K562 (cell line): ENCODE measurements around the gene HSF5. TPM values are rescaled to one million over a fixed set of nuclear protein-coding genes. Genes with fewer than 3 reads are reported as not detected.
A peak's percentile ranks its signal among the peaks of the same experiment; 100 is the strongest.

Source experiments
- ADNP ChIP-seq: fragments of 200-800 bp; sonication (Bioruptor generic); IDR thresholded peaks from 2 replicates; pipeline ENCODE4 v1.6.1; 2016; ENCODE audit warnings: missing genetic modification characterization, missing compliant biosample characterization
- ARID1B ChIP-seq: fragments of 450-650 bp; IDR thresholded peaks from 2 replicates; pipeline ENCODE4 v1.6.1; 2016; ENCODE audit warnings: antibody characterized with exemption, mild to moderate bottlenecking, inconsistent platforms
- ATF1 ChIP-seq, 2 experiments: fragments of 450-650 bp in 1 of 2; IDR thresholded peaks; 2 replicates each; pipeline ENCODE4 v1.6.1; 2016; ENCODE audit warnings: missing compliant biosample characterization in 1 of 2, missing genetic modification characterization in 1 of 2
- ERF ChIP-seq: fragments of 450-650 bp; formaldehyde crosslinking; IDR thresholded peaks from 2 replicates; pipeline ENCODE4 v1.4.0; 2020; ENCODE audit warnings: mild to moderate bottlenecking, mixed read lengths
- FOSL1 ChIP-seq: fragments of 200-800 bp; sonication (Bioruptor generic); conservative IDR thresholded peaks from 2 replicates; pipeline ENCODE4 v1.6.1; 2016; ENCODE audit warnings: missing genetic modification characterization, missing compliant biosample characterization
- FOXA1 ChIP-seq: fragments of 450-650 bp; IDR thresholded peaks from 2 replicates; pipeline ENCODE4 v1.6.1; 2016; ENCODE audit warnings: mild to moderate bottlenecking, borderline replicate concordance
- FOXA3 ChIP-seq, 2 experiments: fragments of 450-650 bp in 1 of 2; sonication (generic) in 1 of 2; formaldehyde crosslinking; IDR thresholded peaks in 1 of 2; conservative IDR thresholded peaks in 1 of 2; 2 replicates each; pipeline versions ENCODE4 v1.4.0 to v1.8.0; 2020 to 2022; ENCODE audit warnings: mild to moderate bottlenecking in 2 of 2, missing genetic modification reagents in 1 of 2
- KDM2B ChIP-seq: fragments of 250-450 bp; sonication (Bioruptor Pico); IDR thresholded peaks from 2 replicates; pipeline ENCODE4 v1.8.0; 2021; ENCODE audit warnings: mild to moderate bottlenecking, moderate library complexity
- KDM5B ChIP-seq: fragments of 200-600 bp; sonication (generic); IDR thresholded peaks from 2 replicates; pipeline ENCODE4 v1.6.1; 2012; ENCODE audit warnings: low read depth, mild to moderate bottlenecking, moderate library complexity, low read length, control low read depth, inconsistent platforms; ENCODE audit not compliant: insufficient replicate concordance
- SNRNP70 ChIP-seq: fragments of 200-400 bp; formaldehyde crosslinking; optimal IDR thresholded peaks from 2 replicates; pipeline ENCODE3; 2017; ENCODE audit warnings: low read depth, low read length
- TAF15 ChIP-seq: fragments of 200-400 bp; formaldehyde crosslinking; IDR thresholded peaks from 2 replicates; pipeline ENCODE4 v1.6.1; 2017; ENCODE audit warnings: mild to moderate bottlenecking, low read depth, low read length, moderate library complexity
- ZC3H4 ChIP-seq: sonication (generic); formaldehyde crosslinking; IDR thresholded peaks from 2 replicates; pipeline ENCODE4 v1.9.0; 2021; ENCODE audit warnings: missing genetic modification reagents, borderline replicate concordance
- ZNF217 ChIP-seq: sonication (generic); formaldehyde crosslinking; IDR thresholded peaks from 2 replicates; pipeline ENCODE4 v1.8.0; 2022; ENCODE audit warnings: mild to moderate bottlenecking, missing genetic modification reagents
- ZNF23 ChIP-seq: fragments of 250-450 bp; sonication (Bioruptor Pico); IDR thresholded peaks from 2 replicates; pipeline ENCODE4 v1.4.0; 2020; ENCODE audit warnings: mild to moderate bottlenecking
- polyA plus RNA-seq, 8 experiments: library from polyadenylated mRNA; depleted of rRNA in 4 of 8; stranded (reverse) in 5 of 8; unstranded in 3 of 8; fragments of >200 nt; fragmentation: Nextera tagmentation in 2 of 8; fragmentation: Illumina TruSeq in 1 of 8; extraction: Ambion mirVana in 2 of 8; extraction: Trizol in 1 of 8; gene quantifications; 2 replicates each; pipeline versions ENCODE4 v1.2.1 to v1.2.3, GENCODE V29; 2011 to 2014; ENCODE audit warnings: inconsistent platforms in 1 of 8, missing spikeins in 1 of 8
- total RNA-seq, 7 experiments: library from RNA; depleted of rRNA in 6 of 7; stranded (reverse); fragments of >200 nt in 6 of 7; fragmentation: Illumina TruSeq in 2 of 7; extraction: Trizol in 2 of 7; gene quantifications; 2 replicates each; pipeline versions ENCODE4 v1.2.1 to v1.2.3, GENCODE V29; 2011 to 2021; ENCODE audit warnings: low replicate concordance in 1 of 7
- TF ChIP-seq, protein P1 (sequence below), 2 experiments: fragments of 450-650 bp; formaldehyde crosslinking in 1 of 2; IDR thresholded peaks; 2 replicates each; pipeline versions ENCODE4 v1.4.0 to v1.6.1; 2014 to 2020; ENCODE audit warnings: mild to moderate bottlenecking in 2 of 2, borderline replicate concordance in 1 of 2, low read depth in 1 of 2
- TF ChIP-seq, protein P2 (sequence below): fragments of 450-650 bp; conservative IDR thresholded peaks from 2 replicates; pipeline ENCODE4 v1.6.1; 2016; ENCODE audit warnings: missing genetic modification characterization, low read depth, mild to moderate bottlenecking, missing compliant biosample characterization, moderate library complexity
- TF ChIP-seq, protein P3 (sequence below): sonication (generic); formaldehyde crosslinking; IDR thresholded peaks from 2 replicates; pipeline ENCODE4 v1.8.1; 2023; ENCODE audit warnings: mild to moderate bottlenecking, missing genetic modification reagents

HSF5 gene
- total and polyA plus RNA-seq, 9 of the 15 experiments (the other 6 are each of a cell fraction or from before 2014, with no cell fraction given), result 0.04 TPM; not detected in 8

DNA sequence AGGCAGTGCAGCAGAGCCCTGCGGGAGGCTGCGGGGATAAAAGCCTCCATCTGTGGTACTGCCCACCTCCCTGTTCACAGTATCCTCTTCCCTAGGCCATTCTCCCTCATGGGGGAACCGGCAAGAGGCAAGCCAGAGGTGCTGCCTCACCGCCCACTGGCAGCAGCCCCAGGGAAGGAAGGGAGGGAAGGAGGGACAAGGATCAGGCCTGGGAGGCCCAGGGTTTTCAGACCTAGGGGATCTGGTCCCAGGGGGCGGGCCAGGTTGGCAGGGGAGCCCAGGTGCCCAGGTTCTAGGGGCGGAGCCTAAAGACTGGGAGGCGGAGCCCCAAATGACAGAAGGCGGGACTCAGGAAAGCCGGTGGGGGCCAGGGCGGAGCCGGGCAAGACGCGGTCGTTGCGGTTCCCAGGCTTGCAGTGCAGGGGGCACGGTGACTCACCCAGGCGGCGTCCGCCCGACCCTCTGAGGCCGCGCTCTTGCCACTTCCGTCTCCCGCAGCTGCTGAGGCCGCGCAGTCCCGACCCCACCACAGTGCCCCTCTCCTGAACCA lies 29.2 kb upstream of the HSF5 start (continued):
- TF ChIP-seq, protein P1, sequence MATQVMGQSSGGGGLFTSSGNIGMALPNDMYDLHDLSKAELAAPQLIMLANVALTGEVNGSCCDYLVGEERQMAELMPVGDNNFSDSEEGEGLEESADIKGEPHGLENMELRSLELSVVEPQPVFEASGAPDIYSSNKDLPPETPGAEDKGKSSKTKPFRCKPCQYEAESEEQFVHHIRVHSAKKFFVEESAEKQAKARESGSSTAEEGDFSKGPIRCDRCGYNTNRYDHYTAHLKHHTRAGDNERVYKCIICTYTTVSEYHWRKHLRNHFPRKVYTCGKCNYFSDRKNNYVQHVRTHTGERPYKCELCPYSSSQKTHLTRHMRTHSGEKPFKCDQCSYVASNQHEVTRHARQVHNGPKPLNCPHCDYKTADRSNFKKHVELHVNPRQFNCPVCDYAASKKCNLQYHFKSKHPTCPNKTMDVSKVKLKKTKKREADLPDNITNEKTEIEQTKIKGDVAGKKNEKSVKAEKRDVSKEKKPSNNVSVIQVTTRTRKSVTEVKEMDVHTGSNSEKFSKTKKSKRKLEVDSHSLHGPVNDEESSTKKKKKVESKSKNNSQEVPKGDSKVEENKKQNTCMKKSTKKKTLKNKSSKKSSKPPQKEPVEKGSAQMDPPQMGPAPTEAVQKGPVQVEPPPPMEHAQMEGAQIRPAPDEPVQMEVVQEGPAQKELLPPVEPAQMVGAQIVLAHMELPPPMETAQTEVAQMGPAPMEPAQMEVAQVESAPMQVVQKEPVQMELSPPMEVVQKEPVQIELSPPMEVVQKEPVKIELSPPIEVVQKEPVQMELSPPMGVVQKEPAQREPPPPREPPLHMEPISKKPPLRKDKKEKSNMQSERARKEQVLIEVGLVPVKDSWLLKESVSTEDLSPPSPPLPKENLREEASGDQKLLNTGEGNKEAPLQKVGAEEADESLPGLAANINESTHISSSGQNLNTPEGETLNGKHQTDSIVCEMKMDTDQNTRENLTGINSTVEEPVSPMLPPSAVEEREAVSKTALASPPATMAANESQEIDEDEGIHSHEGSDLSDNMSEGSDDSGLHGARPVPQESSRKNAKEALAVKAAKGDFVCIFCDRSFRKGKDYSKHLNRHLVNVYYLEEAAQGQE (IDR thresholded peaks at IDR 0.05; ENCODE audit: borderline replicate concordance), result no peak
- TF ChIP-seq, protein P1 (CRISPR knock-in tag; IDR thresholded peaks at IDR 0.05; ENCODE audit: low read depth), result peak; percentile 78
- TF ChIP-seq, protein P2, sequence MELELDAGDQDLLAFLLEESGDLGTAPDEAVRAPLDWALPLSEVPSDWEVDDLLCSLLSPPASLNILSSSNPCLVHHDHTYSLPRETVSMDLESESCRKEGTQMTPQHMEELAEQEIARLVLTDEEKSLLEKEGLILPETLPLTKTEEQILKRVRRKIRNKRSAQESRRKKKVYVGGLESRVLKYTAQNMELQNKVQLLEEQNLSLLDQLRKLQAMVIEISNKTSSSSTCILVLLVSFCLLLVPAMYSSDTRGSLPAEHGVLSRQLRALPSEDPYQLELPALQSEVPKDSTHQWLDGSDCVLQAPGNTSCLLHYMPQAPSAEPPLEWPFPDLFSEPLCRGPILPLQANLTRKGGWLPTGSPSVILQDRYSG (tag), result no peak
- TF ChIP-seq TAF15 (no peak), ZNF217 (no peak), KDM5B (no peak), ADNP (tag) (no peak), ZC3H4 (CRISPR knock-in tag) (no peak), KDM2B (no peak), ARID1B (no peak), ERF (CRISPR knock-in tag) (no peak), FOXA3 (CRISPR knock-in tag; conservative IDR thresholded peaks at IDR 0.05 in 1 of 2, IDR thresholded peaks at IDR 0.05 in 1 of 2) (no peak), ZNF23 (CRISPR knock-in tag) (no peak), ATF1 (CRISPR knock-in tag; IDR thresholded peaks at IDR 0.05) (no peak), ATF1 (tag; IDR thresholded peaks at IDR 0.05) (no peak), FOSL1 (tag) (peak; percentile 39; the same call in 1 of the 2 replicates), SNRNP70 (no peak), FOXA1 (no peak)
- TF ChIP-seq, protein P3, sequence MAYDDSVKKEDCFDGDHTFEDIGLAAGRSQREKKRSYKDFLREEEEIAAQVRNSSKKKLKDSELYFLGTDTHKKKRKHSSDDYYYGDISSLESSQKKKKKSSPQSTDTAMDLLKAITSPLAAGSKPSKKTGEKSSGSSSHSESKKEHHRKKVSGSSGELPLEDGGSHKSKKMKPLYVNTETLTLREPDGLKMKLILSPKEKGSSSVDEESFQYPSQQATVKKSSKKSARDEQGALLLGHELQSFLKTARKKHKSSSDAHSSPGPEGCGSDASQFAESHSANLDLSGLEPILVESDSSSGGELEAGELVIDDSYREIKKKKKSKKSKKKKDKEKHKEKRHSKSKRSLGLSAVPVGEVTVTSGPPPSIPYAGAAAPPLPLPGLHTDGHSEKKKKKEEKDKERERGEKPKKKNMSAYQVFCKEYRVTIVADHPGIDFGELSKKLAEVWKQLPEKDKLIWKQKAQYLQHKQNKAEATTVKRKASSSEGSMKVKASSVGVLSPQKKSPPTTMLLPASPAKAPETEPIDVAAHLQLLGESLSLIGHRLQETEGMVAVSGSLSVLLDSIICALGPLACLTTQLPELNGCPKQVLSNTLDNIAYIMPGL (CRISPR knock-in tag), result no peak
